OCI-LY7 (cell line): ENCODE data around the gene ZNF280D. TPM values are rescaled to one million over a fixed set of nuclear protein-coding genes. Genes with fewer than 3 reads are reported as not detected.

Experiments used
- BruUV-seq: library from RNA; stranded (reverse); fragments of 400-500 nt; replicated peaks from 2 replicates; lab custom pipeline; 2021; lab: Mats Ljungman, UMichigan
- CTCF ChIA-PET: fragments of 300-600 bp; sonication (Branson Sonifier 250); formaldehyde crosslinking; loops from one replicate; lab custom pipeline; 2022; ENCODE audit warnings: antibody characterized with exemption; ENCODE audit not compliant: unreplicated experiment; lab: Charles Lee
- POLR2A ChIA-PET: fragments of 300-600 bp; sonication (Branson Sonifier 250); formaldehyde crosslinking; loops from one replicate; lab custom pipeline; 2022; ENCODE audit warnings: antibody characterized with exemption; lab: Charles Lee
- DNase-seq: peaks from one replicate; pipeline ENCODE4 v3.0.0-alpha.2; 2015; ENCODE audit warnings: low spot score
- H2AFZ ChIP-seq: fragments of 200-600 bp; sonication (generic), shearing (Covaris generic); 2 replicates; pipeline ENCODE4 v1.6.1; 2014; ENCODE audit warnings: mild to moderate bottlenecking, antibody characterized with exemption, low read length, moderate library complexity
- H3K27ac ChIP-seq: fragments of 200-600 bp; sonication (generic); 2 replicates; pipeline ENCODE4 v1.5.1; 2014; ENCODE audit warnings: mixed run types, low read depth, mild to moderate bottlenecking, moderate library complexity, low read length, inconsistent platforms; ENCODE audit not compliant: poor library complexity, severe bottlenecking
- H3K36me3 ChIP-seq: fragments of 200-600 bp; sonication (generic); 2 replicates; pipeline ENCODE4 v1.6.1; 2014; ENCODE audit warnings: mild to moderate bottlenecking, antibody characterized with exemption, low read length, moderate library complexity, mixed read lengths; ENCODE audit not compliant: insufficient read depth
- H3K4me1 ChIP-seq: fragments of 200-600 bp; sonication (generic); 2 replicates; pipeline ENCODE4 v1.5.1; 2014; ENCODE audit warnings: mild to moderate bottlenecking, low read length; ENCODE audit not compliant: insufficient read depth, poor library complexity, severe bottlenecking
- H3K4me2 ChIP-seq: fragments of 200-600 bp; sonication (generic); 2 replicates; pipeline ENCODE4 v1.6.1; 2014; ENCODE audit warnings: mild to moderate bottlenecking, low read length
- H3K4me3 ChIP-seq: fragments of 200-600 bp; sonication (generic); 2 replicates; pipeline ENCODE4 v1.5.1; 2014; ENCODE audit warnings: mild to moderate bottlenecking, low read depth, low read length; ENCODE audit not compliant: poor library complexity, severe bottlenecking
- H3K79me2 ChIP-seq: fragments of 200-600 bp; sonication (generic); 2 replicates; pipeline ENCODE4 v1.6.1; 2016; ENCODE audit warnings: low read depth, mild to moderate bottlenecking, low read length, moderate library complexity, mixed read lengths; ENCODE audit not compliant: insufficient read depth
- H3K9me2 ChIP-seq: fragments of 200-600 bp; sonication (generic); 2 replicates; pipeline ENCODE4 v1.6.1; 2016; ENCODE audit warnings: mild to moderate bottlenecking, low read length, mixed read lengths; ENCODE audit not compliant: insufficient read depth
- H3K9me3 ChIP-seq: fragments of 200-600 bp; sonication (generic); 2 replicates; pipeline ENCODE4 v1.6.1; 2014; ENCODE audit warnings: mild to moderate bottlenecking, mixed run types, low read length, mixed read lengths
- H4K20me1 ChIP-seq: fragments of 200-600 bp; sonication (generic); 2 replicates; pipeline ENCODE4 v1.6.1; 2014; ENCODE audit warnings: mild to moderate bottlenecking, antibody characterized with exemption, low read length, moderate library complexity, mixed read lengths; ENCODE audit not compliant: insufficient read depth
- EZH2phosphoT487 ChIP-seq: fragments of 200-600 bp; sonication (generic); IDR thresholded peaks from 2 replicates; pipeline ENCODE4 v1.6.1; 2018; ENCODE audit warnings: low read depth, borderline replicate concordance, mild to moderate bottlenecking, mixed run types, antibody characterized with exemption, low read length, moderate library complexity, mixed read lengths
- intact Hi-C: fragments of 100-400 bp; cut with micrococcal nuclease; formaldehyde crosslinking; loops from one replicate; pipeline ENCODE4 v1.10.0; 2022; ENCODE audit not compliant: unreplicated experiment
- total RNA-seq, 2 experiments: library from RNA; depleted of rRNA in 1 of 2; stranded (reverse); fragments of >200 nt in 1 of 2; shearing (Covaris generic) in 1 of 2; gene quantifications; 2 replicates each; pipeline ENCODE4 v1.2.3, GENCODE V29; 2014 to 2022
- TF ChIP-seq, protein P1 (sequence below): fragments of 200-600 bp; sonication (generic); conservative IDR thresholded peaks from 2 replicates; pipeline ENCODE4 v1.5.1; 2014; ENCODE audit warnings: mild to moderate bottlenecking, antibody characterized with exemption, low read length, moderate library complexity, mixed read lengths

Gene ZNF280D
- total RNA-seq, 2 experiments from 2014 or later, result 10.7 to 23.4 TPM

DNA sequence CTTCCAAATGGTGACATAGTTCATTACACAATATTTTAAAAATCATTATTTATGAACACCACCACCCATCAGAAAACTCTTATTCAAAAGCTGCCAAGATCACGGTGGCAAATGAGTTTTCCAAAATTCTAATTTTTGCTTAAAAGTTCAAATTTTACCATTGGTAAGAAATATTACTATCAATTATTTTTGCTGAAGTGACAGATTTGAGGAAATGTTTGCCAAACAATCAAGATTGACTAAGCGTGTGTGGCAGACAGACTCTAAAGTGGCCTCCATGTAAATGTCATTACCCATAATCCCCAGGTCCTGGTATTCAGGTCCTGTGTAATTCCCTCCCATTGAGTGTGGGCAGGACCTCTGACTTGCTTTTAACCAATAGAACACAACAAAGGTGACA, 35.0 kb downstream of the ZNF280D start:
- Histone ChIP-seq H3K9me2 (no peaks in the 10 kb centered on the region), H3K27ac (no peak overlapping the region), H3K9me3 (0 out of 2 replicates have a peak, but pooled peaks cover 4% of the 10 kb centered on the region), H3K4me3 (no peak overlapping the region), H4K20me1 (no peaks in the 10 kb centered on the region), H3K36me3 (peaks cover 36% of the 10 kb centered on the region), H3K4me2 (no peak overlapping the region), H2AFZ (no peak overlapping the region), H3K79me2 (no peaks in the 10 kb centered on the region), H3K4me1 (no peaks in the 10 kb centered on the region)
- TF ChIP-seq, protein P1, sequence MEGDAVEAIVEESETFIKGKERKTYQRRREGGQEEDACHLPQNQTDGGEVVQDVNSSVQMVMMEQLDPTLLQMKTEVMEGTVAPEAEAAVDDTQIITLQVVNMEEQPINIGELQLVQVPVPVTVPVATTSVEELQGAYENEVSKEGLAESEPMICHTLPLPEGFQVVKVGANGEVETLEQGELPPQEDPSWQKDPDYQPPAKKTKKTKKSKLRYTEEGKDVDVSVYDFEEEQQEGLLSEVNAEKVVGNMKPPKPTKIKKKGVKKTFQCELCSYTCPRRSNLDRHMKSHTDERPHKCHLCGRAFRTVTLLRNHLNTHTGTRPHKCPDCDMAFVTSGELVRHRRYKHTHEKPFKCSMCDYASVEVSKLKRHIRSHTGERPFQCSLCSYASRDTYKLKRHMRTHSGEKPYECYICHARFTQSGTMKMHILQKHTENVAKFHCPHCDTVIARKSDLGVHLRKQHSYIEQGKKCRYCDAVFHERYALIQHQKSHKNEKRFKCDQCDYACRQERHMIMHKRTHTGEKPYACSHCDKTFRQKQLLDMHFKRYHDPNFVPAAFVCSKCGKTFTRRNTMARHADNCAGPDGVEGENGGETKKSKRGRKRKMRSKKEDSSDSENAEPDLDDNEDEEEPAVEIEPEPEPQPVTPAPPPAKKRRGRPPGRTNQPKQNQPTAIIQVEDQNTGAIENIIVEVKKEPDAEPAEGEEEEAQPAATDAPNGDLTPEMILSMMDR, result no peak
- no peak for TF ChIP-seq EZH2phosphoT487
- intact Hi-C loops, result no loop called here
- CTCF ChIA-PET, result no interaction called here
- no peak for DNase-seq
- POLR2A ChIA-PET, result interaction anchor here (1.0 to 1.4 kb wide), 2 partner anchors 10 to 13 kb away, joined by 3 to 4 read pairs; no protein-coding TSS in a partner anchor
- BruUV-seq, result no TSS peak

DNA sequence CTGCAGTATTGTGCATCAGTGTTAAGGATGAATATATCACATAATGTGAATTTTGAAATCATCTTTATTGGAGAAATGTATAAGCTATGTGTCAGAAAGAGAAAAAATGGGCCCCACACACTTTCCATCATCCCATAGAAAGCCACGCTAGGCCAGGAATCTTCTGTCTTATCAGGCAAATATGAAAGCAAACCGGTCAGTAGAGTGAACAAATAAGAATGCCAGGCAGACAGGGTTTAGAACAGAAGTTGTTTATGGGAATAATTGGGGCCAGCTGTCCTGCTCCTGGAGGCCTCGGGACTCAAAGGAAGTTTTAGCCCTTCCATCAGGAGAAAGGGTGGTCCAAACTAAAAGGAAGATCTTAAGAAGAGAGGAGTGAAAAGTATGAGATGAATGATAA, 39.5 kb downstream of the ZNF280D start:
- Histone ChIP-seq H3K4me3 (no peak overlapping the region), H2AFZ (no peak overlapping the region), H3K79me2 (no peaks in the 10 kb centered on the region), H4K20me1 (no peaks in the 10 kb centered on the region), H3K27ac (no peak overlapping the region), H3K9me3 (no peaks in the 10 kb centered on the region), H3K36me3 (peaks cover 10% of the 10 kb centered on the region), H3K4me2 (no peak overlapping the region), H3K9me2 (no peaks in the 10 kb centered on the region), H3K4me1 (no peaks in the 10 kb centered on the region)
- intact Hi-C loops, result no loop called here
- TF ChIP-seq EZH2phosphoT487, result no peak
- TF ChIP-seq, protein P1, result no peak
- DNase-seq, result no peak
- POLR2A ChIA-PET, result interaction anchor here (0.6 to 0.7 kb wide), 3 partner anchors 11 to 549 kb away, joined by 3 read pairs; no protein-coding TSS in a partner anchor
- BruUV-seq, result no TSS peak
- CTCF ChIA-PET, result no interaction called here

DNA sequence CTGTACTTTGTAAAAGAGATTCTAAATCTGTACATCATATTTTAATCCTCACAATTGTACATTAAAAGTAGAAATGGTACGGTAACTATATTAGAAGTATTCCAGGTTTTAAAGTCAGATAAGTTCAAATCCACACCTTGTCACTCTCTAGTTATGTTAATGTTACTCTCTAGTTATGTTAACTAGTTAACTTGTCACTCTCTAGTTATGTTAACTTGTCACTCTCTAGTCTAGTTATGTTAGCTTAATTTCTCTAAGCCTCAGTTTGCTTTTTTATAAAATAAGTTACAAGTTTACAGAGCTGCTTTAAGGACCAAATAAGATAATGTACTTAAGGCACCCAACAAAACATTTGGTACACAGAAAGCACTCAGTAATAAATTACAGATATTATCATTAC, 42.6 kb downstream of the ZNF280D start:
- CTCF ChIA-PET, result no interaction called here
- intact Hi-C loops, result no loop called here
- H3K27ac ChIP-seq, result no peak overlapping the region

More for the DNA sequence above, 42.6 kb downstream of the ZNF280D start:
- Histone ChIP-seq H3K36me3 (no peaks in the 10 kb centered on the region), H3K79me2 (no peaks in the 10 kb centered on the region), H3K4me3 (no peak overlapping the region), H3K4me2 (no peak overlapping the region), H3K9me2 (no peaks in the 10 kb centered on the region), H2AFZ (no peak overlapping the region), H3K4me1 (no peaks in the 10 kb centered on the region), H4K20me1 (no peaks in the 10 kb centered on the region), H3K9me3 (no peaks in the 10 kb centered on the region)
- TF ChIP-seq EZH2phosphoT487, result no peak
- TF ChIP-seq, protein P1, result no peak
- POLR2A ChIA-PET, result interaction anchor here (0.6 to 0.9 kb wide), 2 partner anchors 30 to 42 kb away, joined by 3 read pairs; no protein-coding TSS in a partner anchor
- no peak for DNase-seq
- BruUV-seq, result no TSS peak
